Activated CD4-positive, alpha-beta T cell treated with anti-CD3 and anti-CD28 coated beads for 36 hours (primary cell): ENCODE measurements around the gene MPO. TPM values are rescaled to one million over a fixed set of nuclear protein-coding genes. Genes with fewer than 3 reads are reported as not detected.

Experiments used
- ATAC-seq: fragments of 200-7000 bp; cut with Tn5 transposase; one replicate; pipeline ENCODE4 v1.10.0; 2021; ENCODE audit warnings: mild to moderate bottlenecking, moderate library complexity
- CTCF ChIA-PET: fragments of 350-600 bp; sonication (Branson Sonifier 250); formaldehyde crosslinking; loops from one replicate; lab custom pipeline; 2021; ENCODE audit warnings: antibody characterized with exemption; lab: Charles Lee
- POLR2A ChIA-PET: fragments of 350-600 bp; sonication (Branson Sonifier 250); formaldehyde crosslinking; loops from one replicate; lab custom pipeline; 2021; ENCODE audit warnings: antibody characterized with exemption, inconsistent platforms; lab: Charles Lee
- DNase-seq: peaks from one replicate; pipeline ENCODE4 v3.0.0-alpha.2; 2020
- H3K27ac Mint-ChIP-seq: one replicate; pipeline ENCODE4 v1.8.0; 2021; ENCODE audit warnings: mixed read lengths
- H3K27me3 Mint-ChIP-seq: one replicate; pipeline ENCODE4 v1.8.0; 2021; ENCODE audit warnings: mixed read lengths
- H3K36me3 Mint-ChIP-seq: one replicate; pipeline ENCODE4 v1.8.0; 2021; ENCODE audit warnings: low read depth, mixed read lengths
- H3K4me1 Mint-ChIP-seq: one replicate; pipeline ENCODE4 v1.8.0; 2021; ENCODE audit warnings: mixed read lengths
- H3K4me3 Mint-ChIP-seq: one replicate; pipeline ENCODE4 v1.8.0; 2021; ENCODE audit warnings: mild to moderate bottlenecking, moderate library complexity, mixed read lengths
- H3K9me3 Mint-ChIP-seq: one replicate; pipeline ENCODE4 v1.8.0; 2021; ENCODE audit warnings: low read depth, mixed read lengths
- intact Hi-C, 2 experiments: fragments of 100-400 bp; cut with DNase I in 1 of 2; cut with micrococcal nuclease in 1 of 2; formaldehyde crosslinking; loops; one replicate each; pipeline versions ENCODE4 v1.14.2 to v1.15.1; 2022 to 2024; cut with DNase I, micrococcal nuclease
- total RNA-seq, 2 experiments: library from RNA; stranded (reverse); gene quantifications; one replicate each; pipeline ENCODE4 v1.2.3, GENCODE V29; 2021

Gene MPO
- total RNA-seq, 2 experiments from 2014 or later, result 0.07 TPM; not detected in 1

- H3K4me3 Mint-ChIP-seq, result no peak overlapping the region
- ChIA-PET CTCF (interaction anchor here (0.7 to 1.0 kb wide), 2 partner anchors 27 to 88 kb away, joined by 4 read pairs; no protein-coding TSS in a partner anchor), POLR2A (no interaction called here)
- H3K36me3 Mint-ChIP-seq, result no peaks in the 10 kb centered on the region
- H3K9me3 Mint-ChIP-seq, result no peaks in the 10 kb centered on the region
- intact Hi-C loops, result no loop called here
- no peak for ATAC-seq
- H3K27ac Mint-ChIP-seq, result no peak overlapping the region
- DNase-seq, result no peak
- peaks cover 17% of the 10 kb centered on the region for H3K27me3 Mint-ChIP-seq
- H3K4me1 Mint-ChIP-seq, result peaks cover 4% of the 10 kb centered on the region
Measured at GRCh38 chr17:58278661-58279015, 2.1 kb downstream of the MPO start.

- DNase-seq (no peak), ATAC-seq (no peak)
- CTCF ChIA-PET, result interaction anchor here (0.7 to 1.0 kb wide), 3 partner anchors 88 to 159 kb away, joined by 3 to 4 read pairs (median 3); no protein-coding TSS in a partner anchor
- H3K4me3 Mint-ChIP-seq, result no peak overlapping the region
- H3K9me3 Mint-ChIP-seq, result no peaks in the 10 kb centered on the region
- no peaks in the 10 kb centered on the region for H3K36me3 Mint-ChIP-seq
- POLR2A ChIA-PET, result no interaction called here
- no peak overlapping the region for H3K27ac Mint-ChIP-seq
- H3K27me3 Mint-ChIP-seq, result peaks cover 17% of the 10 kb centered on the region
- intact Hi-C loops, result no loop called here
- H3K4me1 Mint-ChIP-seq, result peaks cover 4% of the 10 kb centered on the region
Measured at GRCh38 chr17:58277802-58278595, 2.7 kb downstream of the MPO start.

- POLR2A ChIA-PET, result no interaction called here
- CTCF ChIA-PET, result interaction anchor here (0.7 to 0.8 kb wide), 2 partner anchors 112 to 159 kb away, joined by 3 read pairs; no protein-coding TSS in a partner anchor
- H3K36me3 Mint-ChIP-seq, result no peaks in the 10 kb centered on the region
- H3K27ac Mint-ChIP-seq, result no peak overlapping the region
- intact Hi-C loops, result no loop called here
- DNase-seq (peak; percentile 38), ATAC-seq (no peak)
- no peak overlapping the region for H3K4me3 Mint-ChIP-seq
- H3K4me1 Mint-ChIP-seq, result peaks cover 4% of the 10 kb centered on the region
- no peaks in the 10 kb centered on the region for H3K9me3 Mint-ChIP-seq
- peaks cover 17% of the 10 kb centered on the region for H3K27me3 Mint-ChIP-seq
Measured at GRCh38 chr17:58277107-58277801, 3.5 kb downstream of the MPO start.

- no peak overlapping the region for H3K4me3 Mint-ChIP-seq
- no peak for DNase-seq
- no peak for ATAC-seq
- ChIA-PET POLR2A (no interaction called here), CTCF (interaction anchor here (0.5 kb wide), 1 partner anchor 62 kb away, joined by 3 read pairs; no protein-coding TSS in a partner anchor)
- no peaks in the 10 kb centered on the region for H3K36me3 Mint-ChIP-seq
- peaks cover 17% of the 10 kb centered on the region for H3K27me3 Mint-ChIP-seq
- no peaks in the 10 kb centered on the region for H3K9me3 Mint-ChIP-seq
- no peak overlapping the region for H3K27ac Mint-ChIP-seq
- peaks cover 4% of the 10 kb centered on the region for H3K4me1 Mint-ChIP-seq
- intact Hi-C loops, result no loop called here
Measured at GRCh38 chr17:58276423-58276822, 4.3 kb downstream of the MPO start.

- H3K9me3 Mint-ChIP-seq, result no peaks in the 10 kb centered on the region
- no peak for DNase-seq
- no peaks in the 10 kb centered on the region for H3K36me3 Mint-ChIP-seq
- no peak overlapping the region for H3K4me3 Mint-ChIP-seq
- CTCF ChIA-PET, result interaction anchor here (0.7 to 1.2 kb wide), 5 partner anchors 26 to 145 kb away, joined by 3 read pairs; no protein-coding TSS in a partner anchor
- H3K4me1 Mint-ChIP-seq, result peaks cover 4% of the 10 kb centered on the region
- POLR2A ChIA-PET, result no interaction called here
- no peak overlapping the region for H3K27ac Mint-ChIP-seq
- no peak for ATAC-seq
- intact Hi-C loops, result no loop called here
- peaks cover 17% of the 10 kb centered on the region for H3K27me3 Mint-ChIP-seq
Measured at GRCh38 chr17:58275417-58275816, 5.3 kb downstream of the MPO start.

- no peak overlapping the region for H3K27ac Mint-ChIP-seq
- intact Hi-C loops, result no loop called here
- H3K4me1 Mint-ChIP-seq, result no peaks in the 10 kb centered on the region
- ChIA-PET POLR2A (no interaction called here), CTCF (no interaction called here)
- H3K9me3 Mint-ChIP-seq, result no peaks in the 10 kb centered on the region
- no peaks in the 10 kb centered on the region for H3K36me3 Mint-ChIP-seq
- DNase-seq (no peak), ATAC-seq (peak; percentile 30)
- peaks cover 9% of the 10 kb centered on the region for H3K27me3 Mint-ChIP-seq
- H3K4me3 Mint-ChIP-seq, result no peak overlapping the region
Measured at GRCh38 chr17:58273453-58274104, 7.2 kb downstream of the MPO start.

GRCh38 chr17:58272367-58273280 lies 8.1 kb downstream of the MPO start:
- Mint-ChIP-seq H3K9me3 (no peaks in the 10 kb centered on the region), H3K27ac (no peak overlapping the region), H3K4me1 (no peaks in the 10 kb centered on the region), H3K27me3 (peaks cover 2% of the 10 kb centered on the region), H3K36me3 (no peaks in the 10 kb centered on the region), H3K4me3 (no peak overlapping the region)
- POLR2A ChIA-PET, result no interaction called here
- DNase-seq (no peak), ATAC-seq (no peak)
- intact Hi-C loops, result no loop called here
- CTCF ChIA-PET, result interaction anchor here (0.6 kb wide), 1 partner anchor 113 kb away, joined by 3 read pairs; no protein-coding TSS in a partner anchor

- ATAC-seq (no peak), DNase-seq (no peak)
- intact Hi-C loops, result no loop called here
- Mint-ChIP-seq H3K4me1 (no peaks in the 10 kb centered on the region), H3K4me3 (no peak overlapping the region), H3K9me3 (no peaks in the 10 kb centered on the region), H3K27me3 (peaks cover 2% of the 10 kb centered on the region), H3K36me3 (no peaks in the 10 kb centered on the region), H3K27ac (no peak overlapping the region)
- ChIA-PET CTCF (interaction anchor here (0.6 to 0.7 kb wide), 4 partner anchors 15 to 735 kb away, joined by 3 to 4 read pairs (median 3); no protein-coding TSS in a partner anchor), POLR2A (no interaction called here)
Measured at GRCh38 chr17:58271216-58271931, 9.4 kb downstream of the MPO start.

- H3K4me1 Mint-ChIP-seq, result no peaks in the 10 kb centered on the region
- no peaks in the 10 kb centered on the region for H3K36me3 Mint-ChIP-seq
- POLR2A ChIA-PET, result no interaction called here
- H3K4me3 Mint-ChIP-seq, result no peak overlapping the region
- DNase-seq (no peak), ATAC-seq (no peak)
- no peaks in the 10 kb centered on the region for H3K9me3 Mint-ChIP-seq
- intact Hi-C loops, result no loop called here
- CTCF ChIA-PET, result interaction anchor here (0.6 kb wide), 2 partner anchors 21 to 736 kb away, joined by 3 read pairs; no protein-coding TSS in a partner anchor
- H3K27me3 Mint-ChIP-seq, result peaks cover 4% of the 10 kb centered on the region
- H3K27ac Mint-ChIP-seq, result no peak overlapping the region
Measured at GRCh38 chr17:58270476-58271215, 10.1 kb downstream of the MPO start.
